Prostate gland (tissue), 2 donors: ENCODE results near the gene HDAC4.

Experiments used
- CTCF ChIP-seq, 4 experiments: fragments of 200-600 bp in 2 of 4; fragments of 450-650 bp in 2 of 4; sonication (generic) in 2 of 4; IDR thresholded peaks; 1 replicate in 3 of 4; 2 replicates in 1 of 4; pipeline ENCODE4 v1.5.1; 2016 to 2019; ENCODE audit warnings: antibody characterized with exemption in 4 of 4, mild to moderate bottlenecking in 2 of 4, moderate library complexity in 2 of 4
- POLR2A ChIP-seq: fragments of 450-650 bp; IDR thresholded peaks from one replicate; pipeline ENCODE4 v1.6.1; 2016; ENCODE audit warnings: antibody characterized with exemption, mild to moderate bottlenecking
- POLR2AphosphoS5 ChIP-seq: sonication (generic); formaldehyde crosslinking; IDR thresholded peaks from one replicate; pipeline ENCODE4 v1.6.1; 2017; ENCODE audit warnings: antibody characterized with exemption

GRCh38 chr2:239365782-239366435 lies 34.9 kb downstream of the HDAC4 start:
- no peak for TF ChIP-seq CTCF (IDR thresholded peaks at IDR 0.05)
- TF ChIP-seq POLR2AphosphoS5: no peak
- no peak for TF ChIP-seq POLR2A
